GM23338 (cell line): ENCODE measurements around the gene KCNT2. TPM values are rescaled to one million over a fixed set of nuclear protein-coding genes. Genes with fewer than 3 reads are reported as not detected.

ENCODE experiments used
- ATAC-seq: fragments of 200-7000 bp; cut with Tn5 transposase; 3 replicates; pipeline ENCODE4 v1.9.1; 2020
- DNase-seq: peaks from one replicate; pipeline ENCODE4 v3.0.0-alpha.2; 2015; ENCODE audit warnings: low spot score
- H2AFZ ChIP-seq: fragments of 200-600 bp; sonication (generic); 2 replicates; pipeline ENCODE4 v1.8.0; 2016; ENCODE audit warnings: antibody characterized with exemption, mild to moderate bottlenecking, moderate library complexity
- H3F3A ChIP-seq: fragments of 200-600 bp; sonication (generic); replicated peaks from 2 replicates; pipeline ENCODE4 v1.8.0; 2017; ENCODE audit warnings: antibody characterized with exemption, mixed run types, low read depth
- H3K27ac ChIP-seq: fragments of 200-600 bp; sonication (generic); 2 replicates; pipeline ENCODE4 v1.6.1; 2016; ENCODE audit warnings: low read depth
- H3K27me3 ChIP-seq: fragments of 200-600 bp; sonication (generic); 2 replicates; pipeline ENCODE4 v1.8.0; 2016; ENCODE audit warnings: mild to moderate bottlenecking, mixed run types, moderate library complexity; ENCODE audit not compliant: insufficient read depth
- H3K36me3 ChIP-seq: fragments of 200-600 bp; sonication (generic); 2 replicates; pipeline ENCODE4 v1.8.0; 2016; ENCODE audit warnings: mild to moderate bottlenecking; ENCODE audit not compliant: insufficient read depth
- H3K4me1 ChIP-seq: fragments of 200-600 bp; sonication (generic); 2 replicates; pipeline ENCODE4 v1.8.0; 2016; ENCODE audit warnings: mild to moderate bottlenecking, moderate library complexity; ENCODE audit not compliant: insufficient read depth
- H3K4me2 ChIP-seq: fragments of 200-600 bp; sonication (generic); 2 replicates; pipeline ENCODE4 v1.7.1; 2017; ENCODE audit warnings: mixed run types
- H3K4me3 ChIP-seq: fragments of 200-600 bp; sonication (generic); 2 replicates; pipeline ENCODE4 v1.6.1; 2016; ENCODE audit warnings: mixed run types
- H3K79me2 ChIP-seq: fragments of 200-600 bp; sonication (generic); replicated peaks from 2 replicates; pipeline ENCODE4 v1.8.0; 2017; ENCODE audit warnings: mild to moderate bottlenecking; ENCODE audit not compliant: insufficient read depth
- H3K9me2 ChIP-seq: fragments of 200-600 bp; sonication (generic); 2 replicates; pipeline ENCODE4 v1.8.0; 2017; ENCODE audit not compliant: insufficient read depth
- H4K20me1 ChIP-seq: fragments of 200-600 bp; sonication (generic); replicated peaks from 2 replicates; pipeline ENCODE4 v1.8.0; 2017; ENCODE audit warnings: mild to moderate bottlenecking; ENCODE audit not compliant: insufficient read depth
- H3K27ac Mint-ChIP-seq: 2 replicates; pipeline ENCODE4 v1.8.0; 2020; ENCODE audit warnings: inconsistent platforms, mild to moderate bottlenecking, moderate library complexity, mixed read lengths
- H3K27me3 Mint-ChIP-seq: 3 replicates; pipeline ENCODE4 v1.8.0; 2022; ENCODE audit warnings: low read depth, mild to moderate bottlenecking, moderate library complexity, mixed read lengths, inconsistent platforms; ENCODE audit not compliant: insufficient read depth, poor library complexity
- H3K36me3 Mint-ChIP-seq: 3 replicates; pipeline ENCODE4 v1.8.0; 2021; ENCODE audit warnings: low read depth, mild to moderate bottlenecking, inconsistent platforms, moderate library complexity, mixed read lengths
- H3K4me1 Mint-ChIP-seq: 3 replicates; pipeline ENCODE4 v1.8.0; 2020; ENCODE audit warnings: mild to moderate bottlenecking, inconsistent platforms, mixed read lengths
- H3K4me3 Mint-ChIP-seq: 3 replicates; pipeline ENCODE4 v1.8.0; 2021; ENCODE audit warnings: moderate library complexity, mild to moderate bottlenecking, inconsistent platforms, mixed read lengths
- H3K9me3 Mint-ChIP-seq: 3 replicates; pipeline ENCODE4 v1.8.0; 2020; ENCODE audit warnings: moderate library complexity, mild to moderate bottlenecking, inconsistent platforms, mixed read lengths
- CREB1 ChIP-seq: fragments of 250-450 bp; sonication (Bioruptor Pico); IDR thresholded peaks from 2 replicates; pipeline ENCODE4 v1.5.0; 2020; ENCODE audit warnings: low read depth, mild to moderate bottlenecking, moderate library complexity
- EZH2 ChIP-seq: fragments of 200-600 bp; sonication (generic); IDR thresholded peaks from one replicate; pipeline ENCODE4 v1.8.0; 2017; ENCODE audit warnings: antibody characterized with exemption, mild to moderate bottlenecking, low read depth; ENCODE audit not compliant: unreplicated experiment
- EZH2phosphoT487 ChIP-seq: fragments of 200-600 bp; sonication (generic); IDR thresholded peaks from one replicate; pipeline ENCODE4 v1.8.1; 2018; ENCODE audit warnings: antibody characterized with exemption; ENCODE audit not compliant: unreplicated experiment
- JUNB ChIP-seq: IDR thresholded peaks from one replicate; pipeline ENCODE4 v1.6.1; 2016; ENCODE audit warnings: antibody characterized with exemption; ENCODE audit not compliant: unreplicated experiment
- NANOG ChIP-seq: IDR thresholded peaks from 2 replicates; pipeline ENCODE4 v1.6.1; 2016; ENCODE audit warnings: antibody characterized with exemption, borderline replicate concordance
- POLR2AphosphoS5 ChIP-seq: IDR thresholded peaks from 2 replicates; pipeline ENCODE4 v1.6.1; 2016; ENCODE audit warnings: antibody characterized with exemption, low read depth
- STAT1 ChIP-seq: IDR thresholded peaks from one replicate; pipeline ENCODE4 v1.6.1; 2016; ENCODE audit warnings: antibody characterized with exemption; ENCODE audit not compliant: unreplicated experiment
- ZNF114 ChIP-seq: fragments of 250-450 bp; sonication (Bioruptor Pico); IDR thresholded peaks from 2 replicates; pipeline ENCODE4 v1.5.0; 2020; ENCODE audit warnings: mild to moderate bottlenecking, moderate library complexity
- ZNF331 ChIP-seq: fragments of 250-450 bp; sonication (Bioruptor Pico); IDR thresholded peaks from 2 replicates; pipeline ENCODE4 v1.5.0; 2020; ENCODE audit warnings: low read depth, mild to moderate bottlenecking, moderate library complexity
- polyA plus RNA-seq: library from polyadenylated mRNA; unstranded; fragments of >200 nt; fragmentation: Nextera tagmentation; extraction: Ambion mirVana; gene quantifications from 2 replicates; pipeline ENCODE4 v1.2.1, GENCODE V29; 2016
- total RNA-seq: library from RNA; depleted of rRNA; stranded (reverse); fragments of >200 nt; shearing (Covaris generic); gene quantifications from 2 replicates; pipeline ENCODE4 v1.2.3, GENCODE V29; 2014
- TF ChIP-seq, protein P1 (sequence below): IDR thresholded peaks from one replicate; pipeline ENCODE4 v1.6.1; 2018; ENCODE audit warnings: antibody characterized with exemption; ENCODE audit not compliant: unreplicated experiment
- TF ChIP-seq, protein P2 (sequence below): IDR thresholded peaks from 2 replicates; pipeline ENCODE4 v1.6.1; 2016; ENCODE audit warnings: antibody characterized with exemption
- TF ChIP-seq, protein P3 (sequence below), 2 experiments: fragments of 200-600 bp in 1 of 2; sonication (generic) in 1 of 2; conservative IDR thresholded peaks; 2 replicates each; pipeline versions ENCODE4 v1.5.1 to v1.6.1; 2016 to 2017; ENCODE audit warnings: antibody characterized with exemption in 2 of 2, low read depth in 2 of 2, mild to moderate bottlenecking in 2 of 2, moderate library complexity in 1 of 2

KCNT2 gene
- total and polyA plus RNA-seq, 2 experiments from 2014 or later: 5.4 to 13.4 TPM

- Histone ChIP-seq H3F3A (no peaks in the 10 kb centered on the region), H3K27ac (no peak overlapping the region), H3K79me2 (peaks cover 79% of the 10 kb centered on the region), H3K4me1 (no peaks in the 10 kb centered on the region), H3K27me3 (no peaks in the 10 kb centered on the region), H2AFZ (no peak overlapping the region), H3K36me3 (no peaks in the 10 kb centered on the region), H3K4me3 (no peak overlapping the region), H3K4me2 (no peak overlapping the region), H4K20me1 (peaks cover 6% of the 10 kb centered on the region; the same call in 1 of the 2 replicates), H3K9me2 (no peaks in the 10 kb centered on the region)
- no peak overlapping the region for H3K4me3 Mint-ChIP-seq
- no peaks in the 10 kb centered on the region for H3K27me3 Mint-ChIP-seq
- peaks cover 2% of the 10 kb centered on the region; the same call in 1 of the 3 replicates for H3K9me3 Mint-ChIP-seq
- TF ChIP-seq JUNB (no peak), ZNF331 (CRISPR knock-in tag) (no peak)
- ATAC-seq (no peak), DNase-seq (no peak)
- peak overlapping the region; percentile 17; the same call in 1 of the 2 replicates for H3K27ac Mint-ChIP-seq
- H3K4me1 Mint-ChIP-seq: no peaks in the 10 kb centered on the region
- H3K36me3 Mint-ChIP-seq: peaks cover 10% of the 10 kb centered on the region; the same call in 2 of the 3 replicates
Measured at GRCh38 chr1:196546272-196547111, 61.7 kb downstream of the KCNT2 start.

DNA sequence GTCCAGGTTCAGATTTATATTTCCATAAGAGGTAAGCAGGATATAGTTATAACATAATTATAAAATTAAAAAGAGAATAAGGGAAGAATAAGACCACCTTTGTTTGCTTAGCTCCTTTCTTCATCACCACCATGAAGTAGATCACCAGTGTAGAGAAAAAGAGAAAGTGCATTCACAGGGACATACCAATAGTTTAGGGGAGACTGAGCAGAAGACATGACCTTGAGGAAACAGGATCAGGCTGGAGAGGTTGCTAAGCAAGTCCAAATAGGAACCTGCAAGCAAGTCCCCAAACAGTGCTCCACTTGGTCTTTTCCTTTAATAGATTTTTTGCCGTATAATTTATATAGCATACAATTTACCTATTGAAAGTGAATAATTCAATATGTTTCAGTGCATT, 63.0 kb downstream of the KCNT2 start:
- 0 out of 2 replicates have a peak, but pooled peaks cover 6% of the 10 kb centered on the region for H4K20me1 ChIP-seq
- H3K27ac Mint-ChIP-seq: no peak overlapping the region
- no peak for ATAC-seq
- no peak for TF ChIP-seq EZH2phosphoT487
- TF ChIP-seq, protein P1, sequence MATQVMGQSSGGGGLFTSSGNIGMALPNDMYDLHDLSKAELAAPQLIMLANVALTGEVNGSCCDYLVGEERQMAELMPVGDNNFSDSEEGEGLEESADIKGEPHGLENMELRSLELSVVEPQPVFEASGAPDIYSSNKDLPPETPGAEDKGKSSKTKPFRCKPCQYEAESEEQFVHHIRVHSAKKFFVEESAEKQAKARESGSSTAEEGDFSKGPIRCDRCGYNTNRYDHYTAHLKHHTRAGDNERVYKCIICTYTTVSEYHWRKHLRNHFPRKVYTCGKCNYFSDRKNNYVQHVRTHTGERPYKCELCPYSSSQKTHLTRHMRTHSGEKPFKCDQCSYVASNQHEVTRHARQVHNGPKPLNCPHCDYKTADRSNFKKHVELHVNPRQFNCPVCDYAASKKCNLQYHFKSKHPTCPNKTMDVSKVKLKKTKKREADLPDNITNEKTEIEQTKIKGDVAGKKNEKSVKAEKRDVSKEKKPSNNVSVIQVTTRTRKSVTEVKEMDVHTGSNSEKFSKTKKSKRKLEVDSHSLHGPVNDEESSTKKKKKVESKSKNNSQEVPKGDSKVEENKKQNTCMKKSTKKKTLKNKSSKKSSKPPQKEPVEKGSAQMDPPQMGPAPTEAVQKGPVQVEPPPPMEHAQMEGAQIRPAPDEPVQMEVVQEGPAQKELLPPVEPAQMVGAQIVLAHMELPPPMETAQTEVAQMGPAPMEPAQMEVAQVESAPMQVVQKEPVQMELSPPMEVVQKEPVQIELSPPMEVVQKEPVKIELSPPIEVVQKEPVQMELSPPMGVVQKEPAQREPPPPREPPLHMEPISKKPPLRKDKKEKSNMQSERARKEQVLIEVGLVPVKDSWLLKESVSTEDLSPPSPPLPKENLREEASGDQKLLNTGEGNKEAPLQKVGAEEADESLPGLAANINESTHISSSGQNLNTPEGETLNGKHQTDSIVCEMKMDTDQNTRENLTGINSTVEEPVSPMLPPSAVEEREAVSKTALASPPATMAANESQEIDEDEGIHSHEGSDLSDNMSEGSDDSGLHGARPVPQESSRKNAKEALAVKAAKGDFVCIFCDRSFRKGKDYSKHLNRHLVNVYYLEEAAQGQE: no peak
- no peak for TF ChIP-seq EZH2
- no peak for TF ChIP-seq STAT1
- TF ChIP-seq, protein P2, sequence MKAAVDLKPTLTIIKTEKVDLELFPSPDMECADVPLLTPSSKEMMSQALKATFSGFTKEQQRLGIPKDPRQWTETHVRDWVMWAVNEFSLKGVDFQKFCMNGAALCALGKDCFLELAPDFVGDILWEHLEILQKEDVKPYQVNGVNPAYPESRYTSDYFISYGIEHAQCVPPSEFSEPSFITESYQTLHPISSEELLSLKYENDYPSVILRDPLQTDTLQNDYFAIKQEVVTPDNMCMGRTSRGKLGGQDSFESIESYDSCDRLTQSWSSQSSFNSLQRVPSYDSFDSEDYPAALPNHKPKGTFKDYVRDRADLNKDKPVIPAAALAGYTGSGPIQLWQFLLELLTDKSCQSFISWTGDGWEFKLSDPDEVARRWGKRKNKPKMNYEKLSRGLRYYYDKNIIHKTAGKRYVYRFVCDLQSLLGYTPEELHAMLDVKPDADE: no peak
- no peak for TF ChIP-seq CREB1 (CRISPR knock-in tag)
- TF ChIP-seq, protein P3, sequence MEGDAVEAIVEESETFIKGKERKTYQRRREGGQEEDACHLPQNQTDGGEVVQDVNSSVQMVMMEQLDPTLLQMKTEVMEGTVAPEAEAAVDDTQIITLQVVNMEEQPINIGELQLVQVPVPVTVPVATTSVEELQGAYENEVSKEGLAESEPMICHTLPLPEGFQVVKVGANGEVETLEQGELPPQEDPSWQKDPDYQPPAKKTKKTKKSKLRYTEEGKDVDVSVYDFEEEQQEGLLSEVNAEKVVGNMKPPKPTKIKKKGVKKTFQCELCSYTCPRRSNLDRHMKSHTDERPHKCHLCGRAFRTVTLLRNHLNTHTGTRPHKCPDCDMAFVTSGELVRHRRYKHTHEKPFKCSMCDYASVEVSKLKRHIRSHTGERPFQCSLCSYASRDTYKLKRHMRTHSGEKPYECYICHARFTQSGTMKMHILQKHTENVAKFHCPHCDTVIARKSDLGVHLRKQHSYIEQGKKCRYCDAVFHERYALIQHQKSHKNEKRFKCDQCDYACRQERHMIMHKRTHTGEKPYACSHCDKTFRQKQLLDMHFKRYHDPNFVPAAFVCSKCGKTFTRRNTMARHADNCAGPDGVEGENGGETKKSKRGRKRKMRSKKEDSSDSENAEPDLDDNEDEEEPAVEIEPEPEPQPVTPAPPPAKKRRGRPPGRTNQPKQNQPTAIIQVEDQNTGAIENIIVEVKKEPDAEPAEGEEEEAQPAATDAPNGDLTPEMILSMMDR (conservative IDR thresholded peaks at IDR 0.05; ENCODE audit: low read depth in 2 of 2): no peak
- no peak for TF ChIP-seq ZNF114 (CRISPR knock-in tag)
- TF ChIP-seq JUNB: no peak
- no peak for TF ChIP-seq POLR2AphosphoS5
- no peak for TF ChIP-seq ZNF331 (CRISPR knock-in tag)
- TF ChIP-seq NANOG: no peak

More for the DNA sequence above, 63.0 kb downstream of the KCNT2 start:
- H3K4me3 Mint-ChIP-seq: no peak overlapping the region
- Histone ChIP-seq H2AFZ (no peak overlapping the region), H3K36me3 (no peaks in the 10 kb centered on the region), H3K4me3 (no peak overlapping the region), H3K9me2 (no peaks in the 10 kb centered on the region), H3K27ac (no peak overlapping the region), H3K79me2 (peaks cover 76% of the 10 kb centered on the region), H3K27me3 (no peaks in the 10 kb centered on the region), H3F3A (no peaks in the 10 kb centered on the region), H3K4me1 (no peaks in the 10 kb centered on the region), H3K4me2 (no peak overlapping the region)
- peaks cover 5% of the 10 kb centered on the region; the same call in 2 of the 3 replicates for H3K9me3 Mint-ChIP-seq
- H3K27me3 Mint-ChIP-seq: no peaks in the 10 kb centered on the region
- peaks cover 16% of the 10 kb centered on the region; the same call in 2 of the 3 replicates for H3K36me3 Mint-ChIP-seq
- DNase-seq: no peak
- H3K4me1 Mint-ChIP-seq: no peaks in the 10 kb centered on the region
